Spleen (tissue), 7 donors: ENCODE measurements around the gene SLC35F1.

ENCODE experiments used
- CTCF ChIP-seq, 11 experiments: fragments of 200-600 bp in 7 of 11; fragments of 450-650 bp in 4 of 11; sonication (generic) in 4 of 11; IDR thresholded peaks in 8 of 11; conservative IDR thresholded peaks in 3 of 11; 1 replicate in 7 of 11; 2 replicates in 4 of 11; pipeline versions ENCODE4 v1.4.0 to v1.8.0; 2016 to 2021; ENCODE audit warnings: antibody characterized with exemption in 11 of 11, inconsistent platforms in 4 of 11, mild to moderate bottlenecking in 1 of 11
- POLR2A ChIP-seq, 3 donors: fragments of 450-650 bp; IDR thresholded peaks; one replicate each; pipeline ENCODE4 v1.5.1; 2017; ENCODE audit warnings: antibody characterized with exemption in 3 of 3, mild to moderate bottlenecking in 1 of 3
- donor health status: DM: no; HTN: no; CAD: no; lungs with moderate emphysema.
- donor health status: DM: no; HTN: no; CAD: no.
- donor health status: DM: no; HTN: no; CAD: no.

- TF ChIP-seq CTCF (IDR thresholded peaks at IDR 0.05 in 8 of 11, conservative IDR thresholded peaks at IDR 0.05 in 3 of 11) (no peak), POLR2A (IDR thresholded peaks at IDR 0.05) (no peak)
Measured at GRCh38 chr6:118325220-118325860, 418.3 kb downstream of the SLC35F1 start.
